GM18907 (cell line): ENCODE measurements around the gene INO80B.

Source experiments
- ATAC-seq: cut with Tn5 transposase; IDR thresholded peaks from one replicate; pipeline ENCODE4 v1.9.1; 2021; ENCODE audit warnings: mild to moderate bottlenecking, moderate library complexity; ENCODE audit not compliant: unreplicated experiment

Gene INO80B

DNA sequence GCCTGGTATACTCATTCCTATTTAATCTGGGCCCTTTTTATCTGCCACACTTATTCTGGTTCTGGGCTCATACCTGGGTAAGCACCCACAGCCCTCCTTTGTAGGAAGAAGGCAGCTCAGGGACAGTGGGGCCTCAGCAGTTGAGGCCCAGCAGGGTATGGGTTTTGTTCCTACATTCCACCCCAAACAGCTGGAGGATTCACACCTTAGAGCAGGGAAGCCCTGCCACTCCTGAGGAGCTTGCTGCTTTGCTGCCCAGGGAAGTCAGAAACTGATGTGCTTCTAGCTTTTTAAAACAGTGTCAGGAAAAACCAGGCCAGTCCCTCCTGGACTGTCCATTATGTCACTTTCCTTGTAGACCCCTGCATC, 45.7 kb downstream of the INO80B start:
- no peak for ATAC-seq

DNA sequence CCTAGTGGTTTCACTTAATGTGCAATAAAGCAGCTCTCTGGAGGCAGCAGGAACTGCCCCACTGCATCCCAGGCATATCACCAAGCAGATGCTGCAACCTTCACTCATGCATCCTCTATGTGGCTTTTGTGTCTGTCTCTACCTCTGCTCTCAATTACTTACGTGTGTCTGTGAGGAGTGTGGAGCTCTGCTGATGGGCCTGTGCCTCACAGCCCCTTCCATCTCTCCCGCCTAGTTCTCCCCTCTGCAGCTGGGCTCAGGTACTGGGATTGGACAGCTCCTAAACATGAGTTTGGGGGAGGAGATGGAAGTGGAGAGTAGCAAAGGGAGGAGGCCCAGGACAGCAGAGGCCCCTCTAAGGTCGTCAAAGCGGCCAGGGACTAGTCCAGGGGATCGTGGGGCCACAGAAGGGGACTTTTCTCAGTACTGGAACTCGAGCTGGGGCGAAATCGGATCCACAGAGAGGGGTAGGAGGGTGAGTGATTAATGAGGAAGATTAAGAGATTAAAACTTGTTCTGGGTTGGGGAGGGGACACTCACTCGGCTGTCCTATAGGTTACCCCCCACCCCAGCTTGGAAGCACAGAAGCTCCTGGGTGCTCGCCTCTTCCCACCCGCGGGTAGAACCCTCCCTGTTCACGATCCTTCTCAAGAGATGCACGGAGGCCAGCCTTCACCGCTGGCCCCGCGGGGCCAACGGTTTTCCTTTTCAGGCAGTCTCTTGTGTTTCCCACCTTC, 46.6 kb downstream of the INO80B start:
- ATAC-seq, result no peak

DNA sequence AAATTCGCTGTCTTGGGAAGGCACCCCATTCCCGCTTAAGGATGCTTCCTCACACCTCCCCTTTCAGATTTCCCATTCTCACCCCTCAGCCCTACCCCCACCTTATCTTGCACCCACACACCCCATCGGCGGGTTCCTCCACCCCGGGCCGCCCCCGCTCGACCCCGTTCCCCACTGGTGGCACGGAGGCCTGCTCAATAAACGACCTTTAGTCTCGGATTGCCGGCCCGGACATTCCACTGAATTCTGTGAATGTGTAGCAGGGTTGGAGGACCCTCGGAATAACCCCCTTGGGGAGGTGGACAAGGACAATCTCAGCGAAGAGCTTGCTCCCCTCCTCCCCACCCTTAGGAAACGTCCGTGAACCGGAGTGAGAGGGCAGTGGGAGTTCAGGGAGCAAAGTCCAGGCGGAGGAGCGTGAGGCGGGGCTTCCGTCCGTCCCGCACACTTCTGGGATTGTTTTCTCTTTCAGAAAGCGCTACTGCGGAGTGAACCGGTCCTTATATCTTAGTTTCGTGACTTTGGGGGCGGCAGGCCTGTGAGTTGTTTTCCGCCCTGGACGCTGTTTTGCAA, 47.3 kb downstream of the INO80B start:
- no peak for ATAC-seq

DNA sequence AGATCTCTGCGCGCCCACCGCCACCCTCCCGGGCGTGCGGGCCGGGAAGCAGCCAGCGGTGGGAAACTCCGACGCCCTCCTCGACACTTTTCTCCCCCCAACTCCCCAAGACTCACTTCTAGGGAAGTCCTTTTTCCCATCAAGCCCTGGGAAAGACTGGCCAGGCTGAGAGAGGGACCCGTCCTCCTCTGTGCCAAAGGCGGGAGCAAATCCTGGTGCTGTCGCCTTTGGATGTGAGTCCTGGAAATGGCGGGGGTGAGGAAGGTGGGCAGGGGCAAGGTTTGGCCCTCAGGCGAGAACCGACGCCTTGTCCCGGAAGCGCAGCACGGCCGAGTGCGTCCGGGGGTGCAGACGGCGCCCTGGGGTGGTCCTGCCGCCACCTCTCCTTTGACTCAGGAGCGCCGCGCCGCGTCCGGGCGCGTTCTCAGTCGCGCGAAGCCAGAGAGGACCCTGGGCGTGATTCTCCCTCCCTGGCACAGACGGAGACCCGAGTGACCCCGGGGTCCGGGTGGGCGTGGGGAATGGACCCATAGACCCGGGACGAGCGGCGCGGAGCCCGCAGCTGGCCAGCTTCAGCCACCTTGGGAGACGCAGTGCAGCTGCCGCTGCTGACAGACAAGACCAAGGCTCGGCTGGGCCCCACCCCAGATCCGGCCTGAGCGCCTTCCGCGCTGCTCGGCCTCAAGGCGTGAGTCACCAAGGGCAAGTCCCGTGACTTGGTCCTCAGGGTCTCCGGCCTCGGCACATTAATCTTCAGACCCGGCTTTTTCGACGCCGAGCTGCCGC, 48.0 kb downstream of the INO80B start:
- peak; percentile 38 for ATAC-seq

DNA sequence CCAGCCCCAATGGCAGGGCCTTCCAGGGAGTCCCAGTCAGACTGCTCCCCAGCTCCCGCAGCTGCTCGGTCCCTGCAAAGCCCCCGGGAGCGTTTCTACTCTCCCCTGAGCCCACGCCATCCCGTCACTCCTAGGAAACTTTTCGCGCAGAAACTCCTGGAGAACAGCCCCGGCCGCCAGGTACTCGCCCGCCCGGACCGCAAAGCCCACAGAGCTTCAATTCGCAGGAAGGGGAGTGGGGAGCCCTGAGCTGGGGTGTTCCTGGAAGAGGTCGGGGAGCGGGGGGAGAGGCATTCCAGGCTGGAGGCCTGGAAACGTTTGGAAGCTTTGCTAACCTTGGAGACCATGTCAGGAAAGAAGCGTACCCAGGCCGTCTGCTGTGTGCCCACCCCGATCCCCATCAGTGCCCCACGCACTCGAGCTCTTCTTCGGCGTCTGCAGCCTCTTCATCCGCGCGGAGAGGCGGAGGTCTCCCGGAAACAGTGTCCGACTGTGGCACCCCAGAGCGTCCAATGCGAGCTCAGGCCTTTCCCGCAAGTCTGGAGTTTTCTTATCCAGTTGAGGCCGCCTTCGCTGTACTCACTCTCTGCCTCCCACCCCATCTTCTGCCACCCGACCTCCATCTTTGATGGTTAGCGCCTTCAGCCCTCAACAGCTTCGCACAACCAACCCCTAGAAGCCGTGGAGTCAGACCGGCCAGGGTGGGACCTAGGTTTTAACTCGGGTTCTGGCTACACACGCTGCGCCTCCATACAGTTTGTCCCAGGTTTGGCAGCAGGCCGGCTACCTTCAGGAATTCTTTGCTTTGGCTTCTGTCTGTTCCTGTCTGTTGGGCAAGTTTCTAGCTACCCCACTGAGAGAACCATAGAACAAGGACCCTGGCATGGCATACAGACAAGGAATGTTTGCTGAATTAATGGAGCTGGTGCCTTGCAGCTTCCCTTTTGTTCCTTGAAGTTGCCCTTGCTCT, 48.9 kb downstream of the INO80B start:
- no peak for ATAC-seq

DNA sequence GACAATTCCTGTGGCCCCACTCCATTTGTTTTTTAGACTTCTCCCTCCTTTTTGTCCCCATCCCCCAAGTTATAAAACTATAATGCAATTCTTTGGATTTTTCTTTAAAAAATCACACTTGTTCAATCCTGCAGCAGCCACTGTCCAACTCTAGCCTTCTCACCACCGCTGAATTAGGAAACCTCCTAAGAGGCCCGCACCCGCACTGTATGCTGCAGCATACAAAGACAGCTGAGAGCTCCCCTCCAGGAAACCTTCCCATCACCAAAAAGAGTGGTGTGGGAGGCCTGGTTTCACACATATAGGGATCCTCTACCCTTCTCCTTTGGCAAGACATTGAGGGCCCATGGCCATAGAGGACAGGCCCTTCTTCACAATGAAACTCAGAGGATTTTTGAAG, 49.7 kb downstream of the INO80B start:
- ATAC-seq, result no peak

DNA sequence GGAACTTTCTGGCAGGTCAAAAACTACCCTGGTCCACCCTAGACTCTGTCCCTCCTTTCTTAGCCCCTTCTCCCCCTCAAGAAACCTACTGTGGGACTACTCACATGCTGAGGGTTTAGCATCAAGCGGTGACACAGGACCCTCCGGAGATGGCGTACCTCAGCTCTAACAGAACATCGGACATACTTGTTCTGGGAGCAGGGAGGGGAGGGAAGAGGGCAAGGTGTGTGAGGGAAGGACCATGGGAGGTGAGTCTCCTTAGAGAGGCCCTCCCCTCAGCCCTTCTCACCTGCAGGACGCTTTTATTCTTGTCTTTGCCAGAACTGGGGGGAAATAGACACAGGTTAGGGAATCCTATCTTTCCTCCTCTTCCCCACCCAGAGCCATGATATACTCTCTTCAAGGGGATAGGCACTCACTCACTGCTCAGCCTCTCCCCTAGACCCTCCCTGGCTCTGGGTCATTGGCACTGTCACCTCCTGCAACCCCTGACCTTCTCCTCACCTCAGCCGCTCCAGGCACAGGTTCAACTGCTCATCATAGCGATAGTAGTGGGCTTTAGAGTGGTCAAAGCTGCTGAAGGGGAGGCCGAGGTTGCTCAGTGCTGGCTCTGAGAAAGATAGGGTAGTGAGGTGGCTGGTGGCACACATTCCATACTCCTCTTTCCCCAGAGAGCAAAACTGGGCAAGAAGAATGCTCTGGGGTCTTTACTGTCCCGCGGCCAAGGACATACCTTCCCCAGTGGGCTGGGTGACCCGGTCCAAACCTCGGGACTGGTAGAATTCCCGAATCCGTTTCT, 50.8 kb downstream of the INO80B start:
- ATAC-seq, result no peak

DNA sequence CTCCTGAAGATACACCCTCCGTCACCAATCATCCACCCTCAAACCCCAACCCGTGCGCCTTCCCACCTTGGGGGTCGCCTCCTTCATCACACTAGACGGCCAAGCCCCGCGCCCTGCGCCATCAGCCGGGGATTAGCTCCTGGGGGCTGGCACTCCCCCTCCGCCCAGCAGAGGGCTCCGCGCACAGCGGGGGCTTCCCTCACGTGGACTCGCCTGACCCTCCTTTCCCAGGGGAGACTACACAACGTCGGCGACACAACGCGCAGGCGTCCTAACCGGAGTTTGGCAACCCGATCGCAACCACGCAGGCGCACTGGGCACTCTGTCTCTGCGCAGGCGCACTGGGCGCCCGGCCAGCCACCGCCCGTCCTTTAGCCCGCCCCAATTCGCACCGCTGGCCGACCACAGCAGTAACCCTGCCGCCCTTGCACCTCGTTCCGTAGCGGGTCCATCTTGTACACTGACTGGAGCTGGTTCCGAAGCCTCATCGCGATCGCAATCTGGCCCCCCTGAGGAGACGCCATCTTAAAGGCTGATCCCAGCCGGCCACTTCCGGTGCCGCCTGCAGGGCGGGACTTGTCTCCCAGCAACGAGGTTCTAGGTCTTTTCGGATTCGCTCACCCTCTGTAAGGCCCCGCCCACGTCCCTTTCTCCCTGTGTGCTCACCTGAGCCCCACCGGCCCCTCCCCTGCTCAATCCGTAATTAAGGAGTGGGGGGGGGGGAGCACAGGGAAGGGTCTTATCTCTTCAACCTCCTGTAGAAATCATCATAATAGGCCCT, 52.4 kb downstream of the INO80B start, which contains the start of gene PCGF1:
Gene PCGF1 (minus strand): TSS at position 551 of the 781 bp plus-strand sequence. CDS start 27 bp downstream, at position 524.
- peak; percentile 93 for ATAC-seq
